Measurements from ENCODE around the gene HSPD1.

DNA sequence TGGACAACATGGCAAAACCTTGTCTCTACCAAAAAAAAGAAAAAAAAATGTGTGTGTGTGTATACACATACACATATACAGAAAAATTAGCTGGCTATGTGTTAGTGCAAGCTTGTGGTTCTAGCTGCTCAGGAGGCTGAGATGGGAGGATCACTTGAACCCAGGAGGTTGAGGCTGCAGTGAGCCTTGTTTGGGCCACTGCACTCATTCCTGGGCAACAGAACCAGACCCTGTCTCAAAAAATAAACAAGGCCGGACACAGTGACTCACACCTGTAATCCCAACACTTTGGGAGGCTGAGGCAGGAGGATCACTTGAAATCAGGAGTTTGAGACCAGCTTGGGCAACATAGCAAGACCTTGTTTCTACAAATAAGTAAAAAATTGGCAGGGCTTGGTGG lies 44.2 kb downstream of the HSPD1 start:
- TF ChIP-seq TAF1 (IDR thresholded peaks at IDR 0.05; ENCODE audit: low read depth, low read length) (no peak), POLR2A (IDR thresholded peaks at IDR 0.05; ENCODE audit: low read depth, low read length) (no peak), POLR2AphosphoS5 (IDR thresholded peaks at IDR 0.05; ENCODE audit: low read depth, low read length) (no peak)
